GM12878 (cell line): ENCODE results near the gene CASP10. TPM values are rescaled to one million over a fixed set of nuclear protein-coding genes. Genes with fewer than 3 reads are reported as not detected.

ENCODE experiments used
- ATF7 ChIP-seq: fragments of 450-650 bp; IDR thresholded peaks from 2 replicates; pipeline ENCODE4 v1.6.1; 2016; ENCODE audit warnings: low read depth, mild to moderate bottlenecking
- CREM ChIP-seq: IDR thresholded peaks from 2 replicates; pipeline ENCODE4 v1.6.1; 2014; ENCODE audit warnings: antibody characterized with exemption, low read depth
- E2F4 ChIP-seq: IDR thresholded peaks from 2 replicates; pipeline ENCODE4 v1.6.1; 2012; ENCODE audit warnings: low read depth, low read length, improper control_type of control experiment
- EP300 ChIP-seq, 2 experiments: fragments of 150-350 bp in 1 of 2; IDR thresholded peaks; 2 replicates each; pipeline ENCODE4 v1.6.1; 2011 to 2012; ENCODE audit warnings: low read depth in 2 of 2, low read length in 2 of 2, borderline replicate concordance in 1 of 2, improper control_type of control experiment in 1 of 2, inconsistent platforms in 1 of 2; ENCODE audit not compliant: control insufficient read depth in 1 of 2
- IRF3 ChIP-seq: fragments of 450-650 bp; IDR thresholded peaks from 2 replicates; pipeline ENCODE4 v1.6.1; 2014; ENCODE audit warnings: mild to moderate bottlenecking
- MTA2 ChIP-seq: fragments of 450-650 bp; IDR thresholded peaks from 2 replicates; pipeline ENCODE4 v1.6.1; 2016; ENCODE audit warnings: low read depth, mild to moderate bottlenecking, moderate library complexity
- NR2F1 ChIP-seq: fragments of 450-650 bp; conservative IDR thresholded peaks from 2 replicates; pipeline ENCODE4 v1.6.1; 2017; ENCODE audit warnings: mild to moderate bottlenecking
- PAX5 ChIP-seq: IDR thresholded peaks from 2 replicates; pipeline ENCODE4 v1.6.1; 2011; ENCODE audit warnings: low read depth, low read length, borderline replicate concordance
- POLR2AphosphoS2 ChIP-seq: IDR thresholded peaks from 2 replicates; pipeline ENCODE4 v1.6.1; 2011; ENCODE audit warnings: low read depth, mild to moderate bottlenecking, low read length, improper control_type of control experiment, moderate library complexity
- REST ChIP-seq: IDR thresholded peaks from 2 replicates; pipeline ENCODE4 v1.6.1; 2012; ENCODE audit warnings: mild to moderate bottlenecking, low read depth, low read length
- SMAD1 ChIP-seq: fragments of 450-650 bp; IDR thresholded peaks from 2 replicates; pipeline ENCODE4 v1.6.1; 2018; ENCODE audit warnings: mild to moderate bottlenecking, low read depth; ENCODE audit not compliant: partially characterized antibody
- USF2 ChIP-seq: IDR thresholded peaks from 2 replicates; pipeline ENCODE4 v1.6.1; 2011; ENCODE audit warnings: low read depth, low read length, improper control_type of control experiment, borderline replicate concordance
- WRNIP1 ChIP-seq: IDR thresholded peaks from 2 replicates; pipeline ENCODE4 v1.6.1; 2011; ENCODE audit warnings: low read depth, low read length, improper control_type of control experiment, borderline replicate concordance
- ZBED1 ChIP-seq: IDR thresholded peaks from 2 replicates; pipeline ENCODE4 v1.6.1; 2016; ENCODE audit warnings: borderline replicate concordance
- polyA plus RNA-seq, 11 experiments: library from polyadenylated mRNA; depleted of rRNA in 4 of 11; unstranded in 6 of 11; stranded (reverse) in 5 of 11; fragments of >200 nt; fragmentation: Nextera tagmentation in 4 of 11; fragmentation: Illumina TruSeq in 1 of 11; extraction: Ambion mirVana in 4 of 11; extraction: Trizol in 1 of 11; gene quantifications; 1 replicate in 1 of 11; 2 replicates in 10 of 11; pipeline versions ENCODE4 v1.2.1 to v1.2.3, GENCODE V29; 2011 to 2016; ENCODE audit warnings: inconsistent platforms in 2 of 11, missing spikeins in 2 of 11, low read depth in 1 of 11
- total RNA-seq, 4 experiments: library from RNA; depleted of rRNA in 3 of 4; stranded (reverse); fragments of >200 nt in 3 of 4; fragmentation: Illumina TruSeq in 1 of 4; extraction: Trizol in 1 of 4; gene quantifications; 2 replicates each; pipeline versions ENCODE4 v1.2.1 to v1.2.3, GENCODE V29; 2013 to 2021
- TF ChIP-seq, protein P1 (sequence below): fragments of 150-350 bp; IDR thresholded peaks from 2 replicates; pipeline ENCODE4 v1.6.1; 2016; ENCODE audit warnings: low read depth, low read length
- TF ChIP-seq, protein P2 (sequence below): fragments of 450-650 bp; IDR thresholded peaks from 2 replicates; pipeline ENCODE4 v1.6.1; 2017; ENCODE audit warnings: borderline replicate concordance

The CASP10 gene
- total and polyA plus RNA-seq, 10 of the 15 experiments (the other 5 are each of a cell fraction or from before 2014, with no cell fraction given): 7.2 to 14.1 (median 10.8) TPM

- TF ChIP-seq, protein P1, sequence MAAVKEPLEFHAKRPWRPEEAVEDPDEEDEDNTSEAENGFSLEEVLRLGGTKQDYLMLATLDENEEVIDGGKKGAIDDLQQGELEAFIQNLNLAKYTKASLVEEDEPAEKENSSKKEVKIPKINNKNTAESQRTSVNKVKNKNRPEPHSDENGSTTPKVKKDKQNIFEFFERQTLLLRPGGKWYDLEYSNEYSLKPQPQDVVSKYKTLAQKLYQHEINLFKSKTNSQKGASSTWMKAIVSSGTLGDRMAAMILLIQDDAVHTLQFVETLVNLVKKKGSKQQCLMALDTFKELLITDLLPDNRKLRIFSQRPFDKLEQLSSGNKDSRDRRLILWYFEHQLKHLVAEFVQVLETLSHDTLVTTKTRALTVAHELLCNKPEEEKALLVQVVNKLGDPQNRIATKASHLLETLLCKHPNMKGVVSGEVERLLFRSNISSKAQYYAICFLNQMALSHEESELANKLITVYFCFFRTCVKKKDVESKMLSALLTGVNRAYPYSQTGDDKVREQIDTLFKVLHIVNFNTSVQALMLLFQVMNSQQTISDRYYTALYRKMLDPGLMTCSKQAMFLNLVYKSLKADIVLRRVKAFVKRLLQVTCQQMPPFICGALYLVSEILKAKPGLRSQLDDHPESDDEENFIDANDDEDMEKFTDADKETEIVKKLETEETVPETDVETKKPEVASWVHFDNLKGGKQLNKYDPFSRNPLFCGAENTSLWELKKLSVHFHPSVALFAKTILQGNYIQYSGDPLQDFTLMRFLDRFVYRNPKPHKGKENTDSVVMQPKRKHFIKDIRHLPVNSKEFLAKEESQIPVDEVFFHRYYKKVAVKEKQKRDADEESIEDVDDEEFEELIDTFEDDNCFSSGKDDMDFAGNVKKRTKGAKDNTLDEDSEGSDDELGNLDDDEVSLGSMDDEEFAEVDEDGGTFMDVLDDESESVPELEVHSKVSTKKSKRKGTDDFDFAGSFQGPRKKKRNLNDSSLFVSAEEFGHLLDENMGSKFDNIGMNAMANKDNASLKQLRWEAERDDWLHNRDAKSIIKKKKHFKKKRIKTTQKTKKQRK: no peak
- no peak for TF ChIP-seq SMAD1
- TF ChIP-seq E2F4: no peak
- TF ChIP-seq, protein P2, sequence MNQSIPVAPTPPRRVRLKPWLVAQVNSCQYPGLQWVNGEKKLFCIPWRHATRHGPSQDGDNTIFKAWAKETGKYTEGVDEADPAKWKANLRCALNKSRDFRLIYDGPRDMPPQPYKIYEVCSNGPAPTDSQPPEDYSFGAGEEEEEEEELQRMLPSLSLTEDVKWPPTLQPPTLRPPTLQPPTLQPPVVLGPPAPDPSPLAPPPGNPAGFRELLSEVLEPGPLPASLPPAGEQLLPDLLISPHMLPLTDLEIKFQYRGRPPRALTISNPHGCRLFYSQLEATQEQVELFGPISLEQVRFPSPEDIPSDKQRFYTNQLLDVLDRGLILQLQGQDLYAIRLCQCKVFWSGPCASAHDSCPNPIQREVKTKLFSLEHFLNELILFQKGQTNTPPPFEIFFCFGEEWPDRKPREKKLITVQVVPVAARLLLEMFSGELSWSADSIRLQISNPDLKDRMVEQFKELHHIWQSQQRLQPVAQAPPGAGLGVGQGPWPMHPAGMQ: no peak
- peak; percentile 62 for TF ChIP-seq MTA2
- peak; percentile 59 to 70; a peak in 2 of 4 replicates for TF ChIP-seq EP300 (IDR thresholded peaks at IDR 0.05; ENCODE audit: borderline replicate concordance in 1 of 2, control insufficient read depth in 1 of 2, low read depth in 2 of 2, low read length in 2 of 2)
- peak; percentile 50; the same call in 1 of the 2 replicates for TF ChIP-seq CREM
- TF ChIP-seq WRNIP1: no peak
- 0 out of 2 replicates have a peak, but pooled peaks have one; percentile 41 for TF ChIP-seq PAX5
- TF ChIP-seq USF2: peak; percentile 76
- TF ChIP-seq ZBED1: no peak
- TF ChIP-seq IRF3: no peak
- TF ChIP-seq ATF7: peak; percentile 57
- no peak for TF ChIP-seq REST
- peak; percentile 30; the same call in 1 of the 2 replicates for TF ChIP-seq NR2F1
- no peak for TF ChIP-seq POLR2AphosphoS2
These were observed 24.6 kb upstream of the CASP10 start (continued) for GRCh38 chr2:201158111-201158929.
